Cardiac fibroblast (primary cell): ENCODE results near the gene DNAJB4.
A peak's percentile ranks its signal among the peaks of the same experiment; 100 is the strongest.

Experiments
- DNase-seq, 2 donors: peaks; one replicate each; pipeline versions ENCODE4 v3.0.0 to v3.0.0-alpha.2; 2010; ENCODE audit warnings: low read depth in 2 of 2
- H3K4me3 ChIP-seq, 2 donors: replicated peaks in 1 of 2; 1 replicate in 1 of 2; 2 replicates in 1 of 2; pipeline ENCODE4 v1.5.1; 2011; ENCODE audit warnings: low read depth in 2 of 2, low read length in 2 of 2, mild to moderate bottlenecking in 2 of 2, moderate library complexity in 1 of 2
- TF ChIP-seq, protein P1 (sequence below): IDR thresholded peaks from one replicate; pipeline ENCODE4 v1.5.1; 2011; ENCODE audit warnings: low read depth, mild to moderate bottlenecking, low read length, inconsistent platforms

DNAJB4 gene

DNA sequence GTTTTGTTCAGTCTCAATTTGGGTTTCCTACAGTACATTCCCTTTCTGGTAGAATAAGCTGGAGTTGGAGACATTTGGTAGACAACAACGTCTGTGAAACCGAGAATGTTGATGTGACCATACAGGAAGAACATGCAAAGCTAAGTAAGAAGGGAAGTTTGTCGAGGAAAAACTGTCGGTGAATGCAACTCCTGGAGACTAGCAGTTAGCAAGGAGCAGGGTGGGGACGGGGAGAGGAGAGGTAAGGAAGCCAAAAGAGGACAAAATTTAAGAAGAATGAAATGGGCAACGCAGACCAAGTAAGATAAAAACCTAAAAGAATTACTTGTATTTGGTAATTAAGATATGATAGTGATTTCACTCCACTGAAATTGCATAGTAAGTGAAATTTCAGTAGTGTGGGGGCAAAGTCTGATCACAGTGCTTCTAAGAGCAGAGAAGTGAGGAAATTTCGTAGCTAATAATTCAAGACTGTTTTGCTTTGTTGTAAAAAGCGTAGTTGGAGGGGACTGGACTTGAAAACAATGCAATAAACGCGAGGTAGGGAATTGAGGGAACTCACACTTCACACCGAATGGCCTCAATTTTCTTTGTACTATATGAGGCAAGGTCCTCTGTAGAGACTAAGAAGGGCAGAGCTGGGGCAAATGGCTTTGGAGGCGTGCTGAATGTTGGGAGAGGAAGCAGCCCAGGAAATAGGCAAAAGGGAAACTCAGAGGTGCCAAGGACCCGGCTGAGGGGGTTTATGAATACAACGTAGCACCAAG is 40.2 kb downstream of the DNAJB4 start:
- DNase-seq: no peak
- TF ChIP-seq, protein P1, sequence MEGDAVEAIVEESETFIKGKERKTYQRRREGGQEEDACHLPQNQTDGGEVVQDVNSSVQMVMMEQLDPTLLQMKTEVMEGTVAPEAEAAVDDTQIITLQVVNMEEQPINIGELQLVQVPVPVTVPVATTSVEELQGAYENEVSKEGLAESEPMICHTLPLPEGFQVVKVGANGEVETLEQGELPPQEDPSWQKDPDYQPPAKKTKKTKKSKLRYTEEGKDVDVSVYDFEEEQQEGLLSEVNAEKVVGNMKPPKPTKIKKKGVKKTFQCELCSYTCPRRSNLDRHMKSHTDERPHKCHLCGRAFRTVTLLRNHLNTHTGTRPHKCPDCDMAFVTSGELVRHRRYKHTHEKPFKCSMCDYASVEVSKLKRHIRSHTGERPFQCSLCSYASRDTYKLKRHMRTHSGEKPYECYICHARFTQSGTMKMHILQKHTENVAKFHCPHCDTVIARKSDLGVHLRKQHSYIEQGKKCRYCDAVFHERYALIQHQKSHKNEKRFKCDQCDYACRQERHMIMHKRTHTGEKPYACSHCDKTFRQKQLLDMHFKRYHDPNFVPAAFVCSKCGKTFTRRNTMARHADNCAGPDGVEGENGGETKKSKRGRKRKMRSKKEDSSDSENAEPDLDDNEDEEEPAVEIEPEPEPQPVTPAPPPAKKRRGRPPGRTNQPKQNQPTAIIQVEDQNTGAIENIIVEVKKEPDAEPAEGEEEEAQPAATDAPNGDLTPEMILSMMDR: no peak
- H3K4me3 ChIP-seq: no peak overlapping the region

DNA sequence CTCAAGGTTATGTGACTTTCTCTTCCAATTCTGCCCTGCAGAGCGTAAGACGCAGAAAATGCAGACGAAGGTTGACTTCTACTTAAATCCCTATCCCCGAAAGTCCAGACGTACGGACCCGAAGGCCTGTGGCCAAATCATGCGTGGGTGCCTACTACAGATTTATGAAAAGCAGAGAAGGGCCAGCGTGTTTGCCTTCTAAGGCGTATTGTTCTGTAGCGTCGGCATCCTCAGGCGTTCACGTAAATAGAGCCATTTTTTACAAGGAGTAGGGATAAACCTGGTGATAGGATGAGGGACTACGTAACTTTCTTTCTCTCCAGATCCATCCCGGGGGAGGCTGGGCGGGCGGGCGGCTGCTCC is 40.8 kb downstream of the DNAJB4 start:
- peak overlapping the region; percentile 49 to 58 for H3K4me3 ChIP-seq
- no peak for DNase-seq
- TF ChIP-seq, protein P1: no peak

DNA sequence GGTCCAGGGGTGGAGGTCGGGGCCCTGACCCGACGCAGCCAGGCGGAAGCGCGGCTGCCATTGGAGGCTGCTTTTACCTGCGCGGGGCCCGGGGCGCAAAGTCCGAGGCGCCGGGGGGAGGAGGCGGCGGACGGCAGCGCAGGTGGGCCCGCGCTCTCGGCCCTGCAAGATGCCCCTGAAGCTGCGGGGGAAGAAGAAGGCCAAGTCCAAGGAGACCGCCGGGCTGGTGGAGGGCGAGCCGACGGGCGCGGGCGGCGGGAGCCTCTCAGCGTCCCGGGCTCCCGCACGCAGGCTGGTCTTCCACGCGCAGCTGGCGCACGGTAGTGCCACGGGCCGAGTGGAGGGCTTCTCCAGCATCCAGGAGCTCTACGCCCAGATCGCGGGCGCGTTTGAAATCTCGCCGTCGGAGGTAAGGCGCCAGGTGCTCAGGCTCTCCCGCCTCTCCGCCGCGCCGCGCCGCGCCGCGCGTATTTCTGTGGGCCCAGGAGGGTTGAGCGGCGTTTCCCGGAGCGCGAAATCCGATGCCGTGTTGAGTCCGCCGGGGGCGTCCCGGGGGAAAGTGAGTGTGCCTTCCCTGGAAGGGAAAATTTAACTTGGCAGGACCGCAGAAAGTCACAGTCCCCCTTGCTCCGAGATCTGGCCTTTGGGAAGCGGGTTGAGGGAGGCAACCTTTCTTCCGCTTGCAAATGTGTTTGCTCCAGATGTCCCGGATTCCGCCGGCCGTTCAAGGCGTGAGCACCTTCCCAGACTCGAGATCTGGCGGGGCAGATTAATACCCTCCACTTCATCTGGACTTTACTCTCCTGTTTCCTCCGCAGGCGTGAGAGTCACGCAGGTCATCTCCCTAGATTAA is 41.4 kb downstream of the DNAJB4 start, which contains the start of gene GIPC2:
Gene GIPC2, plus strand, starts transcription at position 41 of the 853 bp plus-strand sequence. Its CDS starts 129 bp downstream, at position 170.
- peak; percentile 20 to 40 for DNase-seq
- TF ChIP-seq, protein P1: no peak
- peak within 1 kb of the TSS; percentile 49 to 58 for H3K4me3 ChIP-seq

DNA sequence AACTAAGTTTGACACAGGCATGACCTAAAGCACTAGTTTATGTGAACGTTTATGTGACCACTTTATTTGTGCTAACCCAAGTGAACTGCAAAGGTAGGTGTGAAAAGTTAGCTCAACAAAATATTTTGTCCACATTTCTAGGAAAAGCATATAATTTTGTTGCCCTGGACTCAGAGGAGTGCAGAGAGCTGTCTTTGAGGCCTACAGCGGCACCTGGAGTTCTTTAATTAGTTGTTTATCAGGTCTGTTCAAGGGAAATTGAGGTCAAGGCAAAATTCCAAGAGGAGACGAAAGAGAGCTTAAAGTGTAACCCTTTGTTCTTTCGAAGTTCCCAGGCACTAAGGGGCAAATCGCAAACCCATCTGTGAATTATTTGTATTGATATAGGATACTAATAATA is 42.4 kb downstream of the DNAJB4 start:
- no peak overlapping the region for H3K4me3 ChIP-seq
- no peak for DNase-seq
- TF ChIP-seq, protein P1: no peak

DNA sequence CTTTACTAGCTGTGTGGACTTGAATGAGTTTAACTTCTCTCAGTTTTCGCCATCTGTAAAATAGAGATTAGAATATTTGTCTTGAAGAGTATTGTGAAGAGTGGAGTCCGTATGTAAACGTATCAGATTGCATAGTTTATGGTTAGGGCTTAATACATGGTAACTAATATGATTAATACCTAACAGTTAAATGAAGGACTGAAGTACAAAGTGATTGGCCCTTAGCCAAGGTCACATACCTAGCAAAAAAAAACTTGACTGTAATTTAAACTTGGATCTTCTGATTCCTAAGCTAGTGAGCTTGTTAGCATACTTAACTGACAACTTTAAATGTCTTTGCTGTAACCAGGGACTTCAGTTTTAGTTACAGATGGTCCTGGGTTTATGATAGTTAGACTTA is 42.9 kb downstream of the DNAJB4 start:
- TF ChIP-seq, protein P1: no peak
- DNase-seq: no peak
- H3K4me3 ChIP-seq: no peak overlapping the region

DNA sequence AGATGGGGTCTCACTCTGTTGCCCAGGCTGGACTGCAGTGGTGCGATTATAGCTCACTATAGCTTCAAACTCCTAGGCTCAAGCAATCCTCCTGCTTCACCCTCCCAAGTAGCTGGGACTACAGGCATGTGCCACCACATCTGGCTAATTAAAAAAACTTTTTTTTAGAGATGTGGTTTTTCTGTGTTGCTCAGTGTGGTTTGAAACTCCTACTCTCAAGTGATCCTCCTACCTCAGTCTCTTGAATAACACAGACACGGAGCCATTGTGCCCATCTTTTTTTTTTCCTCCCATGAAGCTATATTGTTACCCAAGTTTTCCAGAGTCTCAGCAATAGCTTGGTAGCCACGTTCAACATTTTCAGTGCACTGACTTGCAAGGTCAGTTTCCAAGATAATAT is 43.7 kb downstream of the DNAJB4 start:
- no peak overlapping the region for H3K4me3 ChIP-seq
- DNase-seq: no peak
- TF ChIP-seq, protein P1: no peak
